Caco-2 (cell line): ENCODE data around the gene GJA3. TPM values are rescaled to one million over a fixed set of nuclear protein-coding genes. Genes with fewer than 3 reads are reported as not detected.

Experiments used
- BruUV-seq: library from RNA; stranded (reverse); fragments of 400-500 nt; replicated peaks from 2 replicates; lab custom pipeline; 2021; lab: Mats Ljungman, UMichigan
- CTCF ChIA-PET: fragments of 300-600 bp; sonication (Branson Sonifier 250); formaldehyde crosslinking; loops from one replicate; lab custom pipeline; 2022; ENCODE audit warnings: antibody characterized with exemption; lab: Charles Lee
- POLR2A ChIA-PET: fragments of 300-600 bp; sonication (Branson Sonifier 250); formaldehyde crosslinking; loops from one replicate; lab custom pipeline; 2022; ENCODE audit warnings: antibody characterized with exemption; lab: Charles Lee
- DNase-seq, 2 experiments: peaks; one replicate each; pipeline versions ENCODE4 v3.0.0 to v3.0.0-alpha.2; 2020 to 2022
- H3K27me3 ChIP-seq: replicated peaks from 2 replicates; pipeline ENCODE4 v1.6.0; 2011; ENCODE audit warnings: low read length; ENCODE audit not compliant: control insufficient read depth, insufficient read depth
- H3K36me3 ChIP-seq: 2 replicates; pipeline ENCODE4 v1.5.1; 2011; ENCODE audit warnings: low read length; ENCODE audit not compliant: control insufficient read depth, insufficient read depth
- H3K4me1 ChIP-seq: fragments of 250-450 bp; sonication (Bioruptor Pico); 2 replicates; pipeline ENCODE4 v1.5.1; 2020; ENCODE audit warnings: mild to moderate bottlenecking
- H3K4me3 ChIP-seq: 2 replicates; pipeline ENCODE4 v1.5.1; 2011; ENCODE audit warnings: low read depth, mild to moderate bottlenecking, control low read depth, low read length
- H3K9me3 ChIP-seq: fragments of 250-450 bp; sonication (Bioruptor Pico); 2 replicates; pipeline ENCODE4 v1.5.1; 2020; ENCODE audit warnings: mild to moderate bottlenecking, moderate library complexity
- H3K27ac Mint-ChIP-seq: one replicate; pipeline ENCODE4 v1.8.0; 2022; ENCODE audit warnings: mixed read lengths; ENCODE audit not compliant: unreplicated experiment
- H3K27me3 Mint-ChIP-seq: one replicate; pipeline ENCODE4 v1.8.0; 2022; ENCODE audit warnings: mixed read lengths; ENCODE audit not compliant: insufficient read depth, unreplicated experiment
- H3K36me3 Mint-ChIP-seq: one replicate; pipeline ENCODE4 v1.8.0; 2022; ENCODE audit warnings: mild to moderate bottlenecking, mixed read lengths; ENCODE audit not compliant: insufficient read depth, unreplicated experiment
- H3K4me1 Mint-ChIP-seq: one replicate; pipeline ENCODE4 v1.8.0; 2022; ENCODE audit warnings: low read depth, mixed read lengths; ENCODE audit not compliant: unreplicated experiment
- H3K4me3 Mint-ChIP-seq: one replicate; pipeline ENCODE4 v1.8.0; 2022; ENCODE audit warnings: mild to moderate bottlenecking, moderate library complexity, mixed read lengths; ENCODE audit not compliant: unreplicated experiment
- H3K9me3 Mint-ChIP-seq: one replicate; pipeline ENCODE4 v1.8.0; 2022; ENCODE audit warnings: mixed read lengths; ENCODE audit not compliant: unreplicated experiment
- CTCF ChIP-seq, 2 experiments: fragments of 200-600 bp in 1 of 2; IDR thresholded peaks; 1 replicate in 1 of 2; 2 replicates in 1 of 2; pipeline versions ENCODE4 v1.5.1 to v1.8.0; 2011 to 2022; ENCODE audit warnings: antibody characterized with exemption in 1 of 2, control low read depth in 1 of 2, inconsistent platforms in 1 of 2, low read depth in 1 of 2, low read length in 1 of 2, mild to moderate bottlenecking in 1 of 2, moderate library complexity in 1 of 2; ENCODE audit not compliant: insufficient read depth in 1 of 2, severe bottlenecking in 1 of 2, unreplicated experiment in 1 of 2
- intact Hi-C: fragments of 100-400 bp; cut with micrococcal nuclease; formaldehyde crosslinking; loops from one replicate; pipeline ENCODE4 v1.10.0; 2022; ENCODE audit not compliant: unreplicated experiment
- total RNA-seq: library from RNA; stranded (reverse); gene quantifications from 2 replicates; pipeline ENCODE4 v1.2.3, GENCODE V29; 2022

GJA3 gene
- total RNA-seq, 1 experiment from 2014 or later: 0.11 TPM

GRCh38 chr13:20134732-20135131 lies 26.1 kb downstream of the GJA3 start:
- Histone ChIP-seq H3K4me3 (no peak overlapping the region), H3K9me3 (no peaks in the 10 kb centered on the region), H3K36me3 (no peaks in the 10 kb centered on the region), H3K27me3 (no peaks in the 10 kb centered on the region), H3K4me1 (peaks cover 4% of the 10 kb centered on the region; the same call in 1 of the 2 replicates)
- no peak for DNase-seq
- ChIA-PET CTCF (no interaction called here), POLR2A (no interaction called here)
- H3K27ac Mint-ChIP-seq: no peak overlapping the region
- H3K4me1 Mint-ChIP-seq: no peaks in the 10 kb centered on the region
- no TSS peak for BruUV-seq
- H3K4me3 Mint-ChIP-seq: no peak overlapping the region
- H3K36me3 Mint-ChIP-seq: no peaks in the 10 kb centered on the region
- intact Hi-C loops: no loop called here
- H3K27me3 Mint-ChIP-seq: no peaks in the 10 kb centered on the region
- no peak for TF ChIP-seq CTCF (IDR thresholded peaks at IDR 0.05; ENCODE audit: insufficient read depth in 1 of 2, low read depth in 1 of 2, low read length in 1 of 2, severe bottlenecking in 1 of 2, unreplicated experiment in 1 of 2)
- H3K9me3 Mint-ChIP-seq: no peaks in the 10 kb centered on the region

GRCh38 chr13:20132052-20132634 lies 28.7 kb downstream of the GJA3 start:
- Mint-ChIP-seq H3K4me1 (no peaks in the 10 kb centered on the region), H3K36me3 (no peaks in the 10 kb centered on the region)
- CTCF ChIA-PET: no interaction called here

More at GRCh38 chr13:20132052-20132634, 28.7 kb downstream of the GJA3 start:
- H3K36me3 ChIP-seq: no peaks in the 10 kb centered on the region
- DNase-seq: peak in 1 of 2 experiments; percentile 5
- H3K27ac Mint-ChIP-seq: no peak overlapping the region
- no peaks in the 10 kb centered on the region for H3K9me3 ChIP-seq
- H3K4me1 ChIP-seq: peaks cover 4% of the 10 kb centered on the region; the same call in 1 of the 2 replicates
- no peaks in the 10 kb centered on the region for H3K27me3 ChIP-seq
- H3K9me3 Mint-ChIP-seq: no peaks in the 10 kb centered on the region
- H3K4me3 ChIP-seq: no peak overlapping the region
- TF ChIP-seq CTCF (IDR thresholded peaks at IDR 0.05; ENCODE audit: insufficient read depth in 1 of 2, low read depth in 1 of 2, low read length in 1 of 2, severe bottlenecking in 1 of 2, unreplicated experiment in 1 of 2): no peak
- no TSS peak for BruUV-seq
- POLR2A ChIA-PET: no interaction called here
- intact Hi-C loops: no loop called here
- H3K27me3 Mint-ChIP-seq: no peaks in the 10 kb centered on the region
- no peak overlapping the region for H3K4me3 Mint-ChIP-seq
